Stimulated activated CD8-positive, alpha-beta memory T cell treated with anti-CD3 and anti-CD28 coated beads, Interleukin-12 subunit alpha, Interleukin-12 subunit beta, amount 100 ng/mL, for 24 hours (primary cell): ENCODE data around the gene WASL.
A peak's percentile ranks its signal among the peaks of the same experiment; 100 is the strongest.
"Not testable (repeated sequence)": the region's sequence is repeated elsewhere in the genome, so short reads cannot be mapped to it uniquely, and the experiment has no call there.

Experiments used
- DNase-seq: peaks from one replicate; pipeline ENCODE4 v3.0.0-alpha.2; 2020; ENCODE audit errors: extremely low read depth

The WASL gene

GRCh38 chr7:123748734-123749536, at the start of gene WASL:
Gene WASL (minus strand): TSS chr7:123749003. CDS start chr7:123748734, 269 bp downstream.
- DNase-seq = peak; percentile 68

GRCh38 chr7:123797673-123798531, 49.1 kb upstream of the WASL start:
- DNase-seq = no peak

GRCh38 chr7:123796568-123796967, 47.8 kb upstream of the WASL start:
- no peak for DNase-seq

GRCh38 chr7:123795917-123796316, 47.1 kb upstream of the WASL start:
- no peak for DNase-seq

- not testable (repeated sequence) for DNase-seq
Measured at GRCh38 chr7:123795116-123795515, 46.3 kb upstream of the WASL start.

- no peak for DNase-seq
Measured at GRCh38 chr7:123792547-123792946, 43.7 kb upstream of the WASL start.

- DNase-seq = no peak
Measured at GRCh38 chr7:123791001-123791400, 42.2 kb upstream of the WASL start.

- DNase-seq = no peak
Measured at GRCh38 chr7:123789817-123790216, 41.0 kb upstream of the WASL start.

- no peak for DNase-seq
Measured at GRCh38 chr7:123789206-123789784, 40.5 kb upstream of the WASL start.

- no peak for DNase-seq
Measured at GRCh38 chr7:123788584-123788983, 39.8 kb upstream of the WASL start.

GRCh38 chr7:123787220-123788007, 38.6 kb upstream of the WASL start:
- no peak for DNase-seq

- no peak for DNase-seq
Measured at GRCh38 chr7:123784263-123784662, 35.5 kb upstream of the WASL start.

- DNase-seq = no peak
Measured at GRCh38 chr7:123783820-123784219, 35.0 kb upstream of the WASL start.

GRCh38 chr7:123782071-123782798, 33.4 kb upstream of the WASL start:
- DNase-seq = no peak

- DNase-seq = not testable (repeated sequence)
Measured at GRCh38 chr7:123780472-123780871, 31.7 kb upstream of the WASL start.

GRCh38 chr7:123774496-123774895, 25.7 kb upstream of the WASL start:
- no peak for DNase-seq

- no peak for DNase-seq
Measured at GRCh38 chr7:123773481-123773880, 24.7 kb upstream of the WASL start.

- no peak for DNase-seq
Measured at GRCh38 chr7:123772652-123773051, 23.8 kb upstream of the WASL start.

- DNase-seq = no peak
Measured at GRCh38 chr7:123771846-123772245, 23.0 kb upstream of the WASL start.

GRCh38 chr7:123771256-123771655, 22.5 kb upstream of the WASL start:
- no peak for DNase-seq

- no peak for DNase-seq
Measured at GRCh38 chr7:123770378-123770777, 21.6 kb upstream of the WASL start.
